Body of pancreas (tissue), 4 donors: ENCODE data around the gene ZBTB43.

Source experiments
- POLR2A ChIP-seq, 3 donors: fragments of 450-650 bp; IDR thresholded peaks; one replicate each; pipeline ENCODE4 v1.6.1; 2016; ENCODE audit warnings: antibody characterized with exemption in 3 of 3, mild to moderate bottlenecking in 2 of 3
- TF ChIP-seq, protein P1 (sequence below), 7 experiments: fragments of 450-650 bp in 4 of 7; fragments of 200-600 bp in 3 of 7; sonication (generic) in 3 of 7; IDR thresholded peaks; one replicate each; pipeline ENCODE4 v1.5.1; 2016 to 2019; ENCODE audit warnings: antibody characterized with exemption in 7 of 7

DNA sequence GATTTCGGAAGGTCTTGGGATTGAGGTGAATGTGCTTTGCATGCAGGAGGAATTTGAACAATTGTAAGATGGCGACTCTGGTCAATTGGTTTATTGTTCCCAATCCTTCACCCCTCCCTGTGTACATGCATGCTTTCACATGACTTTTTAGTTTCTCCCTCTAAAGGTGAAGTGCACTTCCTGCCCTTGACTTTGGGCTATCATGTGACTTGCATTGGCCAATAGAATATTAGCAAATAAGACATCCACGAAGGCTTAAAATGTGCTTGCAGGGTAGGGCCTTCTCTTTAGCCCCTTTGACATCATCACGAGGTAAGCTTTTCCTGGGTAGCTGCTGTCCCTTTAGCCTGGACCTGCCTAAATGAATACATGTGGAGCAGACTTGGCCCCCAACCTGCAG is 8.1 kb upstream of the ZBTB43 start:
- no peak for TF ChIP-seq POLR2A (IDR thresholded peaks at IDR 0.05)
- TF ChIP-seq, protein P1, sequence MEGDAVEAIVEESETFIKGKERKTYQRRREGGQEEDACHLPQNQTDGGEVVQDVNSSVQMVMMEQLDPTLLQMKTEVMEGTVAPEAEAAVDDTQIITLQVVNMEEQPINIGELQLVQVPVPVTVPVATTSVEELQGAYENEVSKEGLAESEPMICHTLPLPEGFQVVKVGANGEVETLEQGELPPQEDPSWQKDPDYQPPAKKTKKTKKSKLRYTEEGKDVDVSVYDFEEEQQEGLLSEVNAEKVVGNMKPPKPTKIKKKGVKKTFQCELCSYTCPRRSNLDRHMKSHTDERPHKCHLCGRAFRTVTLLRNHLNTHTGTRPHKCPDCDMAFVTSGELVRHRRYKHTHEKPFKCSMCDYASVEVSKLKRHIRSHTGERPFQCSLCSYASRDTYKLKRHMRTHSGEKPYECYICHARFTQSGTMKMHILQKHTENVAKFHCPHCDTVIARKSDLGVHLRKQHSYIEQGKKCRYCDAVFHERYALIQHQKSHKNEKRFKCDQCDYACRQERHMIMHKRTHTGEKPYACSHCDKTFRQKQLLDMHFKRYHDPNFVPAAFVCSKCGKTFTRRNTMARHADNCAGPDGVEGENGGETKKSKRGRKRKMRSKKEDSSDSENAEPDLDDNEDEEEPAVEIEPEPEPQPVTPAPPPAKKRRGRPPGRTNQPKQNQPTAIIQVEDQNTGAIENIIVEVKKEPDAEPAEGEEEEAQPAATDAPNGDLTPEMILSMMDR (IDR thresholded peaks at IDR 0.05), result no peak
